Gastroesophageal sphincter (tissue), 4 donors: ENCODE results near the gene TACC3. TPM values are rescaled to one million over a fixed set of nuclear protein-coding genes. Genes with fewer than 3 reads are reported as not detected.

ENCODE experiments used
- ATAC-seq: fragments of 150-250 bp; one replicate; pipeline ENCODE4 v1.9.1; 2016; ENCODE audit warnings: mild to moderate bottlenecking, moderate library complexity
- H3K27ac ChIP-seq, 4 donors: fragments of 200-600 bp; sonication (generic) in 3 of 4; 1 replicate in 3 of 4; 2 replicates in 1 of 4; pipeline ENCODE4 v1.5.1; 2016 to 2019
- H3K27me3 ChIP-seq: fragments of 200-600 bp; sonication (generic); one replicate; pipeline ENCODE4 v1.5.1; 2019
- H3K36me3 ChIP-seq, 2 donors: fragments of 200-600 bp; sonication (generic); one replicate each; pipeline ENCODE4 v1.5.1; 2019; ENCODE audit warnings: control low read depth in 1 of 2
- H3K4me1 ChIP-seq, 3 donors: fragments of 200-600 bp; sonication (generic); 1 replicate in 2 of 3; 2 replicates in 1 of 3; pipeline ENCODE4 v1.5.1; 2016 to 2019; ENCODE audit warnings: control low read depth in 2 of 3
- H3K4me3 ChIP-seq, 2 donors: fragments of 200-600 bp; sonication (generic); one replicate each; pipeline ENCODE4 v1.5.1; 2019; ENCODE audit warnings: mild to moderate bottlenecking in 1 of 2, moderate library complexity in 1 of 2
- H3K9me3 ChIP-seq, 3 donors: fragments of 200-600 bp; sonication (generic); one replicate each; pipeline ENCODE4 v1.5.1; 2017 to 2019; ENCODE audit warnings: control low read depth in 2 of 3
- CTCF ChIP-seq, 4 experiments: fragments of 200-600 bp in 2 of 4; fragments of 450-650 bp in 2 of 4; sonication (generic) in 1 of 4; IDR thresholded peaks; one replicate each; pipeline ENCODE4 v1.5.1; 2017 to 2019; ENCODE audit warnings: antibody characterized with exemption in 4 of 4, mild to moderate bottlenecking in 2 of 4, moderate library complexity in 2 of 4
- EP300 ChIP-seq: sonication (generic); formaldehyde crosslinking; IDR thresholded peaks from one replicate; pipeline ENCODE4 v1.6.1; 2017; ENCODE audit warnings: antibody characterized with exemption, mild to moderate bottlenecking
- POLR2A ChIP-seq, 2 donors: fragments of 450-650 bp; IDR thresholded peaks; one replicate each; pipeline ENCODE4 v1.6.1; 2017; ENCODE audit warnings: antibody characterized with exemption in 2 of 2, mild to moderate bottlenecking in 2 of 2, moderate library complexity in 1 of 2
- POLR2AphosphoS5 ChIP-seq: sonication (generic); formaldehyde crosslinking; IDR thresholded peaks from one replicate; pipeline ENCODE4 v1.6.1; 2017; ENCODE audit warnings: antibody characterized with exemption
- WGBS, 2 donors: methylation state at CpG; one replicate each; pipeline ENCODE4 v1.1.5; 2018; ENCODE audit warnings: low coverage in 1 of 2; 5-methylcytosine and 5-hydroxymethylcytosine counted together
- total RNA-seq, 4 donors: library from RNA; depleted of rRNA; stranded (reverse); fragments of >200 nt; gene quantifications; one replicate each; pipeline ENCODE4 v1.1.0, GENCODE V29; 2016

TACC3 gene
- total RNA-seq, 4 donors from 2014 or later: 6.0 to 8.2 (median 7.1) TPM

GRCh38 chr4:1750381-1751154 lies 29.2 kb downstream of the TACC3 start:
- no peak overlapping the region for H3K27ac ChIP-seq
- WGBS, 2 donors: 93 to 100% methylated on average over 1 to 5 of the region's 18 CpGs
- H3K4me1 ChIP-seq: peaks cover 0 to 20% (median 4%) of the 10 kb centered on the region in 3 donors
- no peak overlapping the region for H3K4me3 ChIP-seq
- TF ChIP-seq CTCF (IDR thresholded peaks at IDR 0.05) (no peak), EP300 (no peak), POLR2AphosphoS5 (no peak), POLR2A (IDR thresholded peaks at IDR 0.05) (no peak)
- no peaks in the 10 kb centered on the region for H3K36me3 ChIP-seq
- ATAC-seq: no peak
- H3K27me3 ChIP-seq: peaks cover 45% of the 10 kb centered on the region
- peaks cover 0 to 7% (median 0%) of the 10 kb centered on the region in 3 donors for H3K9me3 ChIP-seq

- ATAC-seq: no peak
These were observed 30.0 kb downstream of the TACC3 start for GRCh38 chr4:1751155-1751918.

GRCh38 chr4:1751919-1752283 lies 30.6 kb downstream of the TACC3 start:
- H3K4me3 ChIP-seq: no peak overlapping the region
- no peak for TF ChIP-seq POLR2A (IDR thresholded peaks at IDR 0.05)
- TF ChIP-seq EP300: no peak
- no peak for TF ChIP-seq POLR2AphosphoS5
- TF ChIP-seq CTCF (IDR thresholded peaks at IDR 0.05): no peak
- H3K27ac ChIP-seq: no peak overlapping the region
- ATAC-seq: no peak
- H3K27me3 ChIP-seq: peaks cover 34% of the 10 kb centered on the region
- H3K9me3 ChIP-seq: peaks cover 0 to 7% (median 0%) of the 10 kb centered on the region in 3 donors
- WGBS, 2 donors: no CpG with 5 or more reads among the region's 8 CpGs
- peaks cover 0 to 15% (median 4%) of the 10 kb centered on the region in 3 donors for H3K4me1 ChIP-seq
- H3K36me3 ChIP-seq: no peaks in the 10 kb centered on the region

More at GRCh38 chr4:1751155-1751918, 30.0 kb downstream of the TACC3 start:
- no peak overlapping the region for H3K4me3 ChIP-seq
- no peak for TF ChIP-seq POLR2AphosphoS5
- no peaks in the 10 kb centered on the region for H3K36me3 ChIP-seq
- H3K4me1 ChIP-seq: peaks cover 0 to 17% (median 4%) of the 10 kb centered on the region in 3 donors
- no peak overlapping the region for H3K27ac ChIP-seq
- peaks cover 0 to 7% (median 0%) of the 10 kb centered on the region in 3 donors for H3K9me3 ChIP-seq
- no CpG with 5 or more reads among the region's 31 CpGs for WGBS, 2 donors
- peaks cover 38% of the 10 kb centered on the region for H3K27me3 ChIP-seq

GRCh38 chr4:1752284-1753041 lies 31.1 kb downstream of the TACC3 start:
- TF ChIP-seq POLR2A (IDR thresholded peaks at IDR 0.05) (no peak), CTCF (IDR thresholded peaks at IDR 0.05) (no peak)
- Histone ChIP-seq H3K4me1 (peaks cover 0 to 15% (median 4%) of the 10 kb centered on the region in 3 donors), H3K36me3 (no peaks in the 10 kb centered on the region), H3K9me3 (peaks cover 0 to 6% (median 0%) of the 10 kb centered on the region in 3 donors), H3K27ac (no peak overlapping the region), H3K27me3 (peaks cover 34% of the 10 kb centered on the region), H3K4me3 (no peak overlapping the region)
- ATAC-seq: no peak
- WGBS, 2 donors: 0% methylated on average over 1 of the region's 35 CpGs; no CpG with 5 or more reads in 1 of the 2 donors

GRCh38 chr4:1753294-1753696 lies 32.0 kb downstream of the TACC3 start:
- peaks cover 26% of the 10 kb centered on the region for H3K27me3 ChIP-seq
- no peak overlapping the region for H3K27ac ChIP-seq
- no peak overlapping the region for H3K4me3 ChIP-seq
- peaks cover 0 to 15% (median 4%) of the 10 kb centered on the region in 3 donors for H3K4me1 ChIP-seq
- no CpG with 5 or more reads among the region's 10 CpGs for WGBS, 2 donors
- H3K36me3 ChIP-seq: no peaks in the 10 kb centered on the region
- no peak for ATAC-seq
- H3K9me3 ChIP-seq: no peaks in the 10 kb centered on the region
- no peak for TF ChIP-seq POLR2A (IDR thresholded peaks at IDR 0.05)
- no peak for TF ChIP-seq POLR2AphosphoS5
- no peak for TF ChIP-seq CTCF (IDR thresholded peaks at IDR 0.05)
- TF ChIP-seq EP300: no peak
